CD4-positive, alpha-beta T cell (primary cell): ENCODE results near the gene SPEM1. TPM values are rescaled to one million over a fixed set of nuclear protein-coding genes. Genes with fewer than 3 reads are reported as not detected.

Experiments used
- ATAC-seq: fragments of 200-7000 bp; cut with Tn5 transposase; one replicate; pipeline ENCODE4 v1.10.0; 2022; ENCODE audit warnings: mild to moderate bottlenecking; ENCODE audit not compliant: poor library complexity
- CTCF ChIA-PET: fragments of 350-600 bp; sonication (Branson Sonifier 250); formaldehyde crosslinking; loops from one replicate; lab custom pipeline; 2021; ENCODE audit warnings: antibody characterized with exemption, inconsistent platforms; lab: Charles Lee
- POLR2A ChIA-PET: fragments of 350-600 bp; sonication (Branson Sonifier 250); formaldehyde crosslinking; loops from one replicate; lab custom pipeline; 2021; ENCODE audit warnings: antibody characterized with exemption, inconsistent platforms; lab: Charles Lee
- DNase-seq, 14 experiments: peaks; one replicate each; pipeline ENCODE4 v3.0.0-alpha.2; 2013 to 2020; ENCODE audit warnings: mixed read lengths in 2 of 14
- H3K27ac ChIP-seq, 2 donors: one replicate each; pipeline versions ENCODE4 v1.5.1 to v1.7.0; 2013; ENCODE audit warnings: low read length in 2 of 2, low read depth in 1 of 2, mild to moderate bottlenecking in 1 of 2
- H3K27me3 ChIP-seq, 2 experiments: 1 replicate in 1 of 2; 2 replicates in 1 of 2; pipeline versions ENCODE4 v1.6.1 to v1.7.0; 2013; ENCODE audit warnings: low read length in 2 of 2, control low read depth in 1 of 2, mild to moderate bottlenecking in 1 of 2, moderate library complexity in 1 of 2; ENCODE audit not compliant: insufficient read depth in 2 of 2, control insufficient read depth in 1 of 2
- H3K36me3 ChIP-seq: one replicate; pipeline ENCODE4 v1.6.1; 2013; ENCODE audit warnings: low read length, control low read depth; ENCODE audit not compliant: insufficient read depth
- H3K4me1 ChIP-seq: one replicate; pipeline ENCODE4 v1.6.1; 2013; ENCODE audit warnings: low read length, control low read depth; ENCODE audit not compliant: insufficient read depth
- H3K4me3 ChIP-seq: one replicate; pipeline ENCODE4 v1.5.1; 2013; ENCODE audit warnings: mild to moderate bottlenecking, low read length, moderate library complexity
- H3K9me3 ChIP-seq, 2 experiments: 1 replicate in 1 of 2; 2 replicates in 1 of 2; pipeline versions ENCODE4 v1.6.1 to v1.7.0; 2013; ENCODE audit warnings: low read length in 2 of 2, mild to moderate bottlenecking in 2 of 2, control low read depth in 1 of 2, moderate library complexity in 1 of 2; ENCODE audit not compliant: control insufficient read depth in 1 of 2, insufficient read depth in 1 of 2
- H3K27ac Mint-ChIP-seq: one replicate; pipeline ENCODE4 v1.8.0; 2020; ENCODE audit warnings: mixed read lengths
- H3K27me3 Mint-ChIP-seq: one replicate; pipeline ENCODE4 v1.8.0; 2021; ENCODE audit warnings: mixed read lengths
- H3K36me3 Mint-ChIP-seq: one replicate; pipeline ENCODE4 v1.8.0; 2021; ENCODE audit warnings: low read depth, mixed read lengths
- H3K4me1 Mint-ChIP-seq: one replicate; pipeline ENCODE4 v1.8.0; 2021; ENCODE audit warnings: low read depth, mixed read lengths
- H3K4me3 Mint-ChIP-seq: one replicate; pipeline ENCODE4 v1.8.0; 2020; ENCODE audit warnings: mild to moderate bottlenecking, mixed read lengths
- H3K9me3 Mint-ChIP-seq: one replicate; pipeline ENCODE4 v1.8.0; 2020; ENCODE audit warnings: mixed read lengths
- CTCF ChIP-seq: fragments of 200-600 bp; IDR thresholded peaks from one replicate; pipeline ENCODE4 v1.8.0; 2022; ENCODE audit warnings: antibody characterized with exemption, mild to moderate bottlenecking
- intact Hi-C, 2 experiments: fragments of 100-400 bp; cut with DNase I in 1 of 2; cut with micrococcal nuclease in 1 of 2; formaldehyde crosslinking; loops; one replicate each; pipeline versions ENCODE4 v1.15.1 to v1.9.0; 2023 to 2025; cut with DNase I, micrococcal nuclease
- total RNA-seq, 174 experiments: library from RNA in 2 of 174; stranded (reverse) in 2 of 174; gene quantifications; one replicate each; pipeline ENCODE4 v1.2.3 and lab custom pipeline; 2021 to 2026

The SPEM1 gene
- total RNA-seq, 2 experiments from 2014 or later, result not detected

- no peak for TF ChIP-seq CTCF
- Mint-ChIP-seq H3K9me3 (no peaks in the 10 kb centered on the region), H3K4me1 (peaks cover 28% of the 10 kb centered on the region), H3K27me3 (no peaks in the 10 kb centered on the region), H3K4me3 (peak overlapping the region; percentile 38), H3K36me3 (peaks cover 6% of the 10 kb centered on the region), H3K27ac (no peak overlapping the region)
- ChIA-PET POLR2A (interaction anchor here (2.0 kb wide), 1 partner anchor 15 kb away, joined by 9 read pairs; no protein-coding TSS in a partner anchor), CTCF (interaction anchor here (1.1 kb wide), 1 partner anchor 13 kb away, joined by 3 read pairs; no protein-coding TSS in a partner anchor)
- Histone ChIP-seq H3K27ac (no peak overlapping the region), H3K9me3 (no peaks in the 10 kb centered on the region), H3K4me1 (peaks cover 17% of the 10 kb centered on the region), H3K4me3 (no peak overlapping the region), H3K36me3 (no peaks in the 10 kb centered on the region), H3K27me3 (no peaks in the 10 kb centered on the region)
- intact Hi-C loops, result loop anchor here in 1 of 2 experiments (5.0 kb wide), 1 partner anchor 89 kb away; no protein-coding TSS in a partner anchor
- DNase-seq (no peak), ATAC-seq (no peak)
Observed at GRCh38 chr17:7398612-7399011, 21.5 kb upstream of the SPEM1 start.

- H3K4me3 ChIP-seq, result peak overlapping the region; percentile 77
- intact Hi-C loops, result loop anchor here in 1 of 2 experiments (10.0 kb wide), 1 partner anchor 48 kb away; the partner anchor contains the start of genes KCTD11 and TMEM95
- no peaks in the 10 kb centered on the region for H3K36me3 ChIP-seq
- peak overlapping the region in 1 of 2 donors; percentile 36 for H3K27ac ChIP-seq
- no peaks in the 10 kb centered on the region for H3K9me3 Mint-ChIP-seq
- H3K36me3 Mint-ChIP-seq, result peaks cover 9% of the 10 kb centered on the region
- no peaks in the 10 kb centered on the region for H3K27me3 Mint-ChIP-seq
- peaks cover 29% of the 10 kb centered on the region for H3K4me1 ChIP-seq
- peak overlapping the region; percentile 98 for H3K4me3 Mint-ChIP-seq
- H3K27me3 ChIP-seq, result peaks cover 0 to 5% of the 10 kb centered on the region in 2 experiments
- POLR2A ChIA-PET, result interaction anchor here (0.9 to 2.9 kb wide), 16 partner anchors 8 to 357 kb away, joined by 3 to 37 read pairs (median 7); partner anchors contain the start of genes ACAP1, NEURL4, PLSCR3 and POLR2A
- DNase-seq (peak in 6 of 14 experiments; percentile 14 to 54 (median 26)), ATAC-seq (no peak)
- TF ChIP-seq CTCF, result no peak
- peak overlapping the region; percentile 87 for H3K27ac Mint-ChIP-seq
- no peaks in the 10 kb centered on the region for H3K9me3 ChIP-seq
- CTCF ChIA-PET, result interaction anchor here (1.3 to 2.6 kb wide), 5 partner anchors 9 to 107 kb away, joined by 3 to 18 read pairs (median 6); partner anchors contain the start of genes PLSCR3 and TMEM102
- H3K4me1 Mint-ChIP-seq, result peaks cover 28% of the 10 kb centered on the region
Observed at GRCh38 chr17:7403043-7403726, 16.9 kb upstream of the SPEM1 start.

- Histone ChIP-seq H3K4me1 (peaks cover 31% of the 10 kb centered on the region), H3K9me3 (no peaks in the 10 kb centered on the region), H3K36me3 (no peaks in the 10 kb centered on the region), H3K27me3 (peaks cover 0 to 5% of the 10 kb centered on the region in 2 experiments), H3K27ac (peak overlapping the region in 1 of 2 donors; percentile 36), H3K4me3 (peak overlapping the region; percentile 77)
- no peak for ATAC-seq
- Mint-ChIP-seq H3K4me3 (peak overlapping the region; percentile 98), H3K36me3 (peaks cover 9% of the 10 kb centered on the region), H3K9me3 (no peaks in the 10 kb centered on the region), H3K4me1 (peaks cover 28% of the 10 kb centered on the region), H3K27me3 (no peaks in the 10 kb centered on the region), H3K27ac (peak overlapping the region; percentile 87)
- intact Hi-C loops, result loop anchor here in 1 of 2 experiments (10.0 kb wide), 1 partner anchor 49 kb away; the partner anchor contains the start of genes KCTD11 and TMEM95
- no peak for DNase-seq
- CTCF ChIA-PET, result interaction anchor here (1.3 to 2.6 kb wide), 5 partner anchors 10 to 107 kb away, joined by 3 to 18 read pairs (median 6); partner anchors contain the start of genes PLSCR3 and TMEM102
- no peak for TF ChIP-seq CTCF
- POLR2A ChIA-PET, result interaction anchor here (0.8 to 2.9 kb wide), 21 partner anchors 8 to 368 kb away, joined by 3 to 37 read pairs (median 6); partner anchors contain the start of genes ACAP1, MPDU1, NEURL4 and PLSCR3
Observed at GRCh38 chr17:7403727-7403976, 16.5 kb upstream of the SPEM1 start.
